Kidney (tissue), 14 donors: ENCODE measurements around the gene PTGFR. TPM values are rescaled to one million over a fixed set of nuclear protein-coding genes. Genes with fewer than 3 reads are reported as not detected.

Source experiments
- DNase-seq, 5 donors: peaks; one replicate each; pipeline ENCODE4 v3.0.0-alpha.2; 2013 to 2020
- FAIRE-seq: peaks from 2 replicates; lab custom pipeline; 2012; peaks lifted over from hg19 to GRCh38; lab: Jason Lieb, UNC
- H3K27ac ChIP-seq, 2 donors: one replicate each; pipeline ENCODE4 v1.7.0; 2013; ENCODE audit warnings: low read depth in 2 of 2, low read length in 2 of 2, inconsistent platforms in 1 of 2
- H3K27me3 ChIP-seq: one replicate; pipeline ENCODE4 v1.7.1; 2013; ENCODE audit warnings: low read length, inconsistent platforms; ENCODE audit not compliant: control insufficient read depth, insufficient read depth
- H3K36me3 ChIP-seq, 3 donors: one replicate each; pipeline versions ENCODE4 v1.7.0 to v1.7.1; 2013; ENCODE audit warnings: low read length in 3 of 3, control low read depth in 1 of 3, inconsistent platforms in 1 of 3; ENCODE audit not compliant: insufficient read depth in 3 of 3, control insufficient read depth in 2 of 3
- H3K4me1 ChIP-seq, 3 donors: one replicate each; pipeline versions ENCODE4 v1.7.0 to v1.7.1; 2013; ENCODE audit warnings: low read length in 3 of 3, inconsistent platforms in 1 of 3, low read depth in 1 of 3; ENCODE audit not compliant: control insufficient read depth in 2 of 3, insufficient read depth in 2 of 3
- H3K4me3 ChIP-seq, 3 donors: one replicate each; pipeline versions ENCODE4 v1.7.0 to v1.8.1; 2013; ENCODE audit warnings: low read length in 3 of 3, control low read depth in 1 of 3, inconsistent platforms in 1 of 3
- H3K9ac ChIP-seq, 3 donors: one replicate each; pipeline versions ENCODE4 v1.7.0 to v1.7.1; 2013; ENCODE audit warnings: low read length in 3 of 3, control low read depth in 1 of 3, inconsistent platforms in 1 of 3
- H3K9me3 ChIP-seq, 3 donors: one replicate each; pipeline versions ENCODE4 v1.7.0 to v1.7.1; 2013; ENCODE audit warnings: low read length in 3 of 3, control low read depth in 1 of 3, inconsistent platforms in 1 of 3; ENCODE audit not compliant: control insufficient read depth in 2 of 3, insufficient read depth in 1 of 3
- intact Hi-C: fragments of 100-400 bp; cut with DNase I; formaldehyde crosslinking; loops from one replicate; pipeline ENCODE4 v1.11.1; 2022
- polyA plus RNA-seq: library from polyadenylated mRNA; stranded (reverse); fragments of 350-450 nt; fragmentation: Illumina TruSeq; extraction: RNeasy Lipid Tissue Mini Kit (QIAGEN cat#74804); gene quantifications from one replicate; pipeline ENCODE4 v1.2.3, GENCODE V29; 2014; ENCODE audit warnings: low read depth, low replicate concordance; ENCODE audit not compliant: insufficient read depth
- total RNA-seq: library from RNA; stranded (reverse); fragmentation: NEBNext Ultra II Directional; extraction: Animal tissue kit (Norgen Biotek cat#: 25700); gene quantifications from one replicate; pipeline ENCODE4 v1.2.1, GENCODE V29; 2021
- TF ChIP-seq, protein P1 (sequence below): IDR thresholded peaks from 3 replicates; pipeline ENCODE4 v1.5.1; 2012; ENCODE audit warnings: mild to moderate bottlenecking, moderate library complexity, borderline replicate concordance; ENCODE audit not compliant: insufficient read depth; ENCODE audit errors: extremely low read depth
- donor health status: control.
- donor health status: control.
- donor health status: control.
- donor health status: control.
- donor health status: control.
- donor health status: DM: yes; HTN: yes; CAD: no.
- donor health status: Normal renal cell carcinoma (clear cell type).

The PTGFR gene
- total and polyA plus RNA-seq, 2 donors from 2014 or later, result 2.4 to 3.7 TPM

DNA sequence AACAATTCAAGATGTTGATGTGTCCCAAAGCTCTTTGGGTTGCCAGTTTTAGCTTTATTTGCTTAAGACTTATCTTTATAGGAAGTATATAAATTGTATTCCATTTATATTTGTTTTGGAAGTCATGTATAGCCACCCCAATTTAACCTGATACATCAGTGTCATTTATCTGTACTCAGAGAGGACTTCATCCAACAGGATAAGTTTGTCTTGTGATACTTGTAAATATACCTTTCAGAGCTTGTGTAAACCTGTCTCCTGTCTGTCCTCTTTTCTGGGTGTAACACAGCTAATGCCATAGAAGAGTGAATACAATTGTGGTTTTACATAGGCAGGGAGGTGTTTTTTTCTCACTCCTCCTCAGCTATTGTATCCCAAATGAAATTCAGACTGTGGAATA is 10.4 kb downstream of the PTGFR start:
- H3K4me1 ChIP-seq, result peaks cover 0 to 5% (median 2%) of the 10 kb centered on the region in 3 donors
- H3K27me3 ChIP-seq, result no peaks in the 10 kb centered on the region
- H3K4me3 ChIP-seq, result no peak overlapping the region
- no peak overlapping the region for H3K27ac ChIP-seq
- DNase-seq (no peak), FAIRE-seq (no peak)
- no peaks in the 10 kb centered on the region for H3K36me3 ChIP-seq
- intact Hi-C loops, result no loop called here
- H3K9ac ChIP-seq, result no peak overlapping the region
- no peaks in the 10 kb centered on the region for H3K9me3 ChIP-seq
- TF ChIP-seq, protein P1, sequence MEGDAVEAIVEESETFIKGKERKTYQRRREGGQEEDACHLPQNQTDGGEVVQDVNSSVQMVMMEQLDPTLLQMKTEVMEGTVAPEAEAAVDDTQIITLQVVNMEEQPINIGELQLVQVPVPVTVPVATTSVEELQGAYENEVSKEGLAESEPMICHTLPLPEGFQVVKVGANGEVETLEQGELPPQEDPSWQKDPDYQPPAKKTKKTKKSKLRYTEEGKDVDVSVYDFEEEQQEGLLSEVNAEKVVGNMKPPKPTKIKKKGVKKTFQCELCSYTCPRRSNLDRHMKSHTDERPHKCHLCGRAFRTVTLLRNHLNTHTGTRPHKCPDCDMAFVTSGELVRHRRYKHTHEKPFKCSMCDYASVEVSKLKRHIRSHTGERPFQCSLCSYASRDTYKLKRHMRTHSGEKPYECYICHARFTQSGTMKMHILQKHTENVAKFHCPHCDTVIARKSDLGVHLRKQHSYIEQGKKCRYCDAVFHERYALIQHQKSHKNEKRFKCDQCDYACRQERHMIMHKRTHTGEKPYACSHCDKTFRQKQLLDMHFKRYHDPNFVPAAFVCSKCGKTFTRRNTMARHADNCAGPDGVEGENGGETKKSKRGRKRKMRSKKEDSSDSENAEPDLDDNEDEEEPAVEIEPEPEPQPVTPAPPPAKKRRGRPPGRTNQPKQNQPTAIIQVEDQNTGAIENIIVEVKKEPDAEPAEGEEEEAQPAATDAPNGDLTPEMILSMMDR, result no peak

DNA sequence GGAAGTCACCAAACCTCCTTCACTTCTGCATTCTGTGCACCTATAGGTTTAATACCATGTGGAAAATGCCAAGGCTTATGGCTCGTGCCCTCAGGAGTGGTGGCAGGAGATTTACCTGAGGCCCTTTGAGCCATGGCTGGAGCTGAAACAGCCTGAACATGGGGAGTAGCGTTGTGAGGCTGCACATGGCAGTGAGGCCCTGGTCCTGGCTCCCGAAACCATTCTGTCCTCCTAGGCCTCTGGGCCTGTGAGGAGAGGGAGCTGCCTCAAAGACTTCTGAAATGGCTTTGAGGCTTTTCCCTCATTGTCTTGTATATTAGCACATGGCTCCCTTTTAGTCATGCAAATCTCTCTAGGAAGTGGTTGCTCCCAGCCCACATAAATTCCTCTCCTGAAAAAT is 20.6 kb downstream of the PTGFR start:
- FAIRE-seq (no peak), DNase-seq (no peak)
- H3K9ac ChIP-seq, result no peak overlapping the region
- peaks cover 0 to 8% (median 0%) of the 10 kb centered on the region in 3 donors for H3K9me3 ChIP-seq
- H3K36me3 ChIP-seq, result no peaks in the 10 kb centered on the region
- TF ChIP-seq, protein P1, result no peak
- no peak overlapping the region for H3K4me3 ChIP-seq
- no peaks in the 10 kb centered on the region for H3K27me3 ChIP-seq
- H3K27ac ChIP-seq, result no peak overlapping the region
- intact Hi-C loops, result no loop called here
- H3K4me1 ChIP-seq, result no peaks in the 10 kb centered on the region

DNA sequence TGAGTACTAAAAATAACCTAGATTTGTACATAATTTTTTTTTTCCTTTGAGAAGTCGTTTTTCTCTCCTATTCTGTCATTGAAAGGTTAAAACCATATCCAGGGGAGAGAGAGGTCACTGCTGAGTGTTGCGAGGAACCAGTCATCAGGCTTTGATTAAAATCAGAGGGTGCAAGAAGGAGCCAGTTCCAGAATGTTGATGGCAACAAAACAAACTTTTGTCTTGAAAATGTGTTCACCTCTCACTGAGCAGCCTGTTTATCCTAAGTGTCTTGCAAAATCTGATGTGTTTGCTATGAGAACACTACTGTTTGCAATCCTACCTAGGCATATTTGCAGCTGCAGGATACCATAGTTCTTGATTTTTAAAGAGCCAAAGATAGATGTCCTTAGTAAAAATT is 25.9 kb downstream of the PTGFR start:
- no peak overlapping the region for H3K4me3 ChIP-seq
- H3K9me3 ChIP-seq, result peaks cover 0 to 2% (median 0%) of the 10 kb centered on the region in 3 donors
- DNase-seq, result no peak
- H3K36me3 ChIP-seq, result no peaks in the 10 kb centered on the region
- H3K4me1 ChIP-seq, result no peaks in the 10 kb centered on the region
- no peak overlapping the region for H3K27ac ChIP-seq
- intact Hi-C loops, result no loop called here
- no peaks in the 10 kb centered on the region for H3K27me3 ChIP-seq
- no peak for FAIRE-seq
- TF ChIP-seq, protein P1, result no peak
- no peak overlapping the region for H3K9ac ChIP-seq

DNA sequence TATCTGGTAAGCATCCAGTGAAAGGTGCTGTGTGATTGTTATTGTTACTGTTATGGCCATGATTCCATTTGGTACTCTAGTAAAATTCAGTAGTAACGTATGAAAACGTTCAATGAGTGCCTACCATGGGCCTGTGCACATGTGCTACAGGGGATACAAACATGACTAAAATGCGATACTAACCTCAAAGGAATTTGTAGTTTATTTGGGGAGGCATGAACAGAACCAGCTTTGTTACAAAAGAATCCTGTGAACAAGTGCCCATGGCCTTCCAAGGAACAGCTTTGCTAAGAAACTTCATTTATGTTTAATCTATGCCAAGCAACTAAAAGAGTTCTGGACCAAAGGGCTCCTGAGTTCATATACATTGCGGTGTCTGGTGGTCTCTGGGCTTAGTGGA is 28.7 kb downstream of the PTGFR start:
- TF ChIP-seq, protein P1, result no peak
- no peak for FAIRE-seq
- intact Hi-C loops, result no loop called here
- no peaks in the 10 kb centered on the region for H3K27me3 ChIP-seq
- no peak overlapping the region for H3K4me3 ChIP-seq
- H3K9ac ChIP-seq, result no peak overlapping the region
- DNase-seq, result no peak
- no peak overlapping the region for H3K27ac ChIP-seq
- H3K9me3 ChIP-seq, result no peaks in the 10 kb centered on the region
- no peaks in the 10 kb centered on the region for H3K36me3 ChIP-seq
- H3K4me1 ChIP-seq, result no peaks in the 10 kb centered on the region
